HCT116 (cell line): ENCODE measurements around the gene HSF2BP. TPM values are rescaled to one million over a fixed set of nuclear protein-coding genes. Genes with fewer than 3 reads are reported as not detected.

Source experiments
- ATAC-seq: fragments of 200-7000 bp; cut with Tn5 transposase; 2 replicates; pipeline ENCODE4 v1.9.1; 2020; ENCODE audit warnings: mild to moderate bottlenecking, moderate library complexity
- BruUV-seq: library from RNA; stranded (reverse); fragments of 400-500 nt; replicated peaks from 2 replicates; lab custom pipeline; 2021; lab: Mats Ljungman, UMichigan
- CTCF ChIA-PET: fragments of 300-600 bp; sonication (Branson Sonifier 250); formaldehyde crosslinking; loops from one replicate; lab custom pipeline; 2021; ENCODE audit warnings: antibody characterized with exemption; lab: Charles Lee
- POLR2A ChIA-PET: fragments of 300-600, 350-600 bp; sonication (Branson Sonifier 250); formaldehyde crosslinking; loops from one replicate; lab custom pipeline; 2021; ENCODE audit warnings: antibody characterized with exemption; lab: Charles Lee
- RAD21 ChIA-PET, 2 experiments: fragments of 300-600 bp; sonication (Branson Sonifier 250); formaldehyde crosslinking; loops; one replicate each; lab custom pipeline; 2023; ENCODE audit warnings: low total read pairs in 2 of 2; ENCODE audit not compliant: uncharacterized antibody in 2 of 2, unreplicated experiment in 2 of 2, low non-redundant PET in 1 of 2; lab: Charles Lee
- DNase-seq: peaks from one replicate; pipeline ENCODE4 v3.0.0-alpha.2; 2010; ENCODE audit warnings: low read depth, low spot score
- H2AFZ ChIP-seq: fragments of 200-600 bp; shearing (Covaris generic), sonication (generic); 2 replicates; pipeline ENCODE4 v1.6.1; 2017; ENCODE audit warnings: low read depth, mixed run types, mixed read lengths, antibody characterized with exemption, low read length; ENCODE audit not compliant: poor library complexity, severe bottlenecking
- H3K27ac ChIP-seq: 2 replicates; pipeline ENCODE4 v1.5.1; 2012; ENCODE audit warnings: low read depth, low read length
- H3K27me3 ChIP-seq: fragments of 200-600 bp; sonication (generic); 2 replicates; pipeline ENCODE4 v1.6.1; 2016; ENCODE audit warnings: mixed run types, low read length, mixed read lengths; ENCODE audit not compliant: insufficient read depth
- H3K36me3 ChIP-seq, 2 experiments: fragments of 200-500 bp in 1 of 2; fragments of 200-600 bp in 1 of 2; sonication (Bioruptor generic) in 1 of 2; sonication (generic) in 1 of 2; 2 replicates each; pipeline versions ENCODE4 v1.5.1 to v1.6.1; 2014 to 2016; ENCODE audit warnings: low read length in 2 of 2, inconsistent platforms in 1 of 2, mixed read lengths in 1 of 2, mixed run types in 1 of 2; ENCODE audit not compliant: insufficient read depth in 2 of 2, control insufficient read depth in 1 of 2
- H3K4me1 ChIP-seq, 2 experiments: fragments of 200-600 bp in 1 of 2; sonication (generic) in 1 of 2; 2 replicates each; pipeline versions ENCODE4 v1.5.1 to v1.6.1; 2012 to 2017; ENCODE audit warnings: low read length in 2 of 2, inconsistent platforms in 1 of 2, mild to moderate bottlenecking in 1 of 2, mixed read lengths in 1 of 2, mixed run types in 1 of 2, moderate library complexity in 1 of 2; ENCODE audit not compliant: insufficient read depth in 2 of 2, control insufficient read depth in 1 of 2
- H3K4me2 ChIP-seq: fragments of 200-600 bp; sonication (generic); 2 replicates; pipeline ENCODE4 v1.6.1; 2017; ENCODE audit warnings: mixed run types, low read length, mixed read lengths
- H3K4me3 ChIP-seq, 2 experiments: fragments of 200-600 bp in 1 of 2; sonication (generic) in 1 of 2; replicated peaks in 1 of 2; 2 replicates each; pipeline ENCODE4 v1.5.1; 2011 to 2016; ENCODE audit warnings: low read length in 2 of 2, control low read depth in 1 of 2, low read depth in 1 of 2, mild to moderate bottlenecking in 1 of 2, mixed read lengths in 1 of 2, mixed run types in 1 of 2
- H3K79me2 ChIP-seq: fragments of 200-600 bp; sonication (generic); 2 replicates; pipeline ENCODE4 v1.6.1; 2017; ENCODE audit warnings: mild to moderate bottlenecking, mixed run types, low read length, moderate library complexity, mixed read lengths; ENCODE audit not compliant: insufficient read depth
- H3K9ac ChIP-seq: fragments of 200-600 bp; sonication (generic); 2 replicates; pipeline ENCODE4 v1.6.1; 2016; ENCODE audit warnings: low read length, mixed read lengths
- H3K9me2 ChIP-seq: fragments of 200-600 bp; sonication (generic), shearing (Covaris generic); 2 replicates; pipeline ENCODE4 v1.6.1; 2017; ENCODE audit warnings: mixed run types, mild to moderate bottlenecking, moderate library complexity; ENCODE audit not compliant: insufficient read depth
- H3K9me3 ChIP-seq, 2 experiments: fragments of 200-500 bp in 1 of 2; fragments of 200-600 bp in 1 of 2; sonication (Bioruptor generic) in 1 of 2; sonication (generic) in 1 of 2; 2 replicates each; pipeline ENCODE4 v1.6.1; 2014 to 2017; ENCODE audit warnings: low read length in 2 of 2, mixed read lengths in 2 of 2, inconsistent platforms in 1 of 2, low read depth in 1 of 2, mild to moderate bottlenecking in 1 of 2, mixed run types in 1 of 2, moderate library complexity in 1 of 2; ENCODE audit not compliant: control insufficient read depth in 1 of 2, insufficient read depth in 1 of 2
- H4K20me1 ChIP-seq: fragments of 200-600 bp; sonication (generic), shearing (Covaris generic); 2 replicates; pipeline ENCODE4 v1.6.1; 2017; ENCODE audit warnings: mixed run types, mild to moderate bottlenecking, moderate library complexity; ENCODE audit not compliant: insufficient read depth
- CBX3 ChIP-seq: IDR thresholded peaks from 2 replicates; pipeline ENCODE4 v1.6.1; 2012; ENCODE audit warnings: low read depth
- CEBPB ChIP-seq: IDR thresholded peaks from 2 replicates; pipeline ENCODE4 v1.6.1; 2012; ENCODE audit warnings: low read depth
- ELF1 ChIP-seq: IDR thresholded peaks from 2 replicates; pipeline ENCODE4 v1.6.1; 2012; ENCODE audit warnings: low read depth, borderline replicate concordance
- FOSL1 ChIP-seq: IDR thresholded peaks from 2 replicates; pipeline ENCODE4 v1.6.1; 2012; ENCODE audit warnings: low read depth
- JUND ChIP-seq: IDR thresholded peaks from 2 replicates; pipeline ENCODE4 v1.6.1; 2012
- POLR2AphosphoS5 ChIP-seq: IDR thresholded peaks from 2 replicates; pipeline ENCODE4 v1.6.1; 2011; ENCODE audit warnings: mild to moderate bottlenecking, low read depth, low read length, moderate library complexity
- RAD21 ChIP-seq: IDR thresholded peaks from 2 replicates; pipeline ENCODE4 v1.6.1; 2012; ENCODE audit warnings: low read depth, mild to moderate bottlenecking
- REST ChIP-seq: IDR thresholded peaks from 2 replicates; pipeline ENCODE4 v1.6.1; 2012; ENCODE audit warnings: low read depth
- SIN3A ChIP-seq: IDR thresholded peaks from 2 replicates; pipeline ENCODE4 v1.6.1; 2012; ENCODE audit warnings: low read depth
- SP1 ChIP-seq: IDR thresholded peaks from 2 replicates; pipeline ENCODE4 v1.6.1; 2012; ENCODE audit warnings: low read depth
- TCF7L2 ChIP-seq: IDR thresholded peaks from 2 replicates; pipeline ENCODE4 v1.7.0; 2011; ENCODE audit warnings: borderline replicate concordance, inconsistent platforms; ENCODE audit not compliant: insufficient read depth, insufficient read length; ENCODE audit errors: extremely low read depth
- YY1 ChIP-seq: IDR thresholded peaks from 2 replicates; pipeline ENCODE4 v1.6.1; 2011; ENCODE audit warnings: low read length, low read depth, moderate library complexity, mild to moderate bottlenecking; ENCODE audit not compliant: insufficient replicate concordance; ENCODE audit errors: extremely low read depth
- ZNF274 ChIP-seq: fragments of 200-500 bp; sonication (Bioruptor generic); IDR thresholded peaks from 2 replicates; pipeline ENCODE4 v1.6.1; 2014; ENCODE audit warnings: mild to moderate bottlenecking, low read depth, low read length, inconsistent platforms
- intact Hi-C: fragments of 100-400 bp; cut with micrococcal nuclease; formaldehyde crosslinking; loops from 2 replicates; pipeline ENCODE4 v1.10.0; 2022
- total RNA-seq: library from RNA; stranded (reverse); gene quantifications from one replicate; pipeline ENCODE4 v1.2.1, GENCODE V29; 2021; ENCODE audit not compliant: unreplicated experiment
- TF ChIP-seq, protein P1 (sequence below): IDR thresholded peaks from 2 replicates; pipeline ENCODE4 v1.6.1; 2011; ENCODE audit warnings: mild to moderate bottlenecking, low read length, moderate library complexity; ENCODE audit not compliant: insufficient replicate concordance; ENCODE audit errors: extremely low read depth
- TF ChIP-seq, protein P2 (sequence below), 3 experiments: fragments of 200-600 bp in 1 of 3; sonication (generic) in 1 of 3; IDR thresholded peaks in 2 of 3; conservative IDR thresholded peaks in 1 of 3; 2 replicates each; pipeline ENCODE4 v1.5.1; 2012 to 2017; ENCODE audit warnings: low read depth in 2 of 3, low read length in 2 of 3, antibody characterized with exemption in 1 of 3, borderline replicate concordance in 1 of 3, control low read depth in 1 of 3, mild to moderate bottlenecking in 1 of 3, mixed read lengths in 1 of 3, mixed run types in 1 of 3, moderate library complexity in 1 of 3; ENCODE audit not compliant: insufficient read depth in 1 of 3
- TF ChIP-seq, protein P3 (sequence below): IDR thresholded peaks from 2 replicates; pipeline ENCODE4 v1.6.1; 2012

Gene HSF2BP
- total RNA-seq, 1 experiment from 2014 or later = 0.59 TPM

- H3K9me2 ChIP-seq = no peaks in the 10 kb centered on the region
- CTCF ChIA-PET = no interaction called here
- H3K36me3 ChIP-seq = no peaks in the 10 kb centered on the region
- no peak overlapping the region for H2AFZ ChIP-seq
- POLR2A ChIA-PET = no interaction called here
- H3K79me2 ChIP-seq = no peaks in the 10 kb centered on the region
- intact Hi-C loops = no loop called here
- no peaks in the 10 kb centered on the region for H3K27me3 ChIP-seq
- H3K4me2 ChIP-seq = no peak overlapping the region
- H3K9me3 ChIP-seq = no peaks in the 10 kb centered on the region; a peak in 1 of 4 replicates
- H3K4me1 ChIP-seq = no peaks in the 10 kb centered on the region
- BruUV-seq = no TSS peak
- no peaks in the 10 kb centered on the region for H4K20me1 ChIP-seq
- no peak overlapping the region for H3K27ac ChIP-seq
- no peak for ATAC-seq
- H3K9ac ChIP-seq = no peak overlapping the region
- RAD21 ChIA-PET = no interaction called here
- no peak for TF ChIP-seq FOSL1
- TF ChIP-seq, protein P1, sequence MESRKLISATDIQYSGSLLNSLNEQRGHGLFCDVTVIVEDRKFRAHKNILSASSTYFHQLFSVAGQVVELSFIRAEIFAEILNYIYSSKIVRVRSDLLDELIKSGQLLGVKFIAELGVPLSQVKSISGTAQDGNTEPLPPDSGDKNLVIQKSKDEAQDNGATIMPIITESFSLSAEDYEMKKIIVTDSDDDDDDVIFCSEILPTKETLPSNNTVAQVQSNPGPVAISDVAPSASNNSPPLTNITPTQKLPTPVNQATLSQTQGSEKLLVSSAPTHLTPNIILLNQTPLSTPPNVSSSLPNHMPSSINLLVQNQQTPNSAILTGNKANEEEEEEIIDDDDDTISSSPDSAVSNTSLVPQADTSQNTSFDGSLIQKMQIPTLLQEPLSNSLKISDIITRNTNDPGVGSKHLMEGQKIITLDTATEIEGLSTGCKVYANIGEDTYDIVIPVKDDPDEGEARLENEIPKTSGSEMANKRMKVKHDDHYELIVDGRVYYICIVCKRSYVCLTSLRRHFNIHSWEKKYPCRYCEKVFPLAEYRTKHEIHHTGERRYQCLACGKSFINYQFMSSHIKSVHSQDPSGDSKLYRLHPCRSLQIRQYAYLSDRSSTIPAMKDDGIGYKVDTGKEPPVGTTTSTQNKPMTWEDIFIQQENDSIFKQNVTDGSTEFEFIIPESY = no peak
- no peak for TF ChIP-seq JUND
- TF ChIP-seq ELF1 = no peak
- TF ChIP-seq TCF7L2 = no peak
- TF ChIP-seq, protein P2, sequence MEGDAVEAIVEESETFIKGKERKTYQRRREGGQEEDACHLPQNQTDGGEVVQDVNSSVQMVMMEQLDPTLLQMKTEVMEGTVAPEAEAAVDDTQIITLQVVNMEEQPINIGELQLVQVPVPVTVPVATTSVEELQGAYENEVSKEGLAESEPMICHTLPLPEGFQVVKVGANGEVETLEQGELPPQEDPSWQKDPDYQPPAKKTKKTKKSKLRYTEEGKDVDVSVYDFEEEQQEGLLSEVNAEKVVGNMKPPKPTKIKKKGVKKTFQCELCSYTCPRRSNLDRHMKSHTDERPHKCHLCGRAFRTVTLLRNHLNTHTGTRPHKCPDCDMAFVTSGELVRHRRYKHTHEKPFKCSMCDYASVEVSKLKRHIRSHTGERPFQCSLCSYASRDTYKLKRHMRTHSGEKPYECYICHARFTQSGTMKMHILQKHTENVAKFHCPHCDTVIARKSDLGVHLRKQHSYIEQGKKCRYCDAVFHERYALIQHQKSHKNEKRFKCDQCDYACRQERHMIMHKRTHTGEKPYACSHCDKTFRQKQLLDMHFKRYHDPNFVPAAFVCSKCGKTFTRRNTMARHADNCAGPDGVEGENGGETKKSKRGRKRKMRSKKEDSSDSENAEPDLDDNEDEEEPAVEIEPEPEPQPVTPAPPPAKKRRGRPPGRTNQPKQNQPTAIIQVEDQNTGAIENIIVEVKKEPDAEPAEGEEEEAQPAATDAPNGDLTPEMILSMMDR (IDR thresholded peaks at IDR 0.05 in 2 of 3, conservative IDR thresholded peaks at IDR 0.05 in 1 of 3; ENCODE audit: borderline replicate concordance in 1 of 3, insufficient read depth in 1 of 3, low read depth in 2 of 3, low read length in 2 of 3) = no peak
- TF ChIP-seq REST = no peak
- no peak for TF ChIP-seq ZNF274
- no peak for TF ChIP-seq CBX3
- no peak for TF ChIP-seq SIN3A
- TF ChIP-seq CEBPB = no peak
- no peak for TF ChIP-seq RAD21
- no peak for TF ChIP-seq POLR2AphosphoS5
- TF ChIP-seq, protein P3, sequence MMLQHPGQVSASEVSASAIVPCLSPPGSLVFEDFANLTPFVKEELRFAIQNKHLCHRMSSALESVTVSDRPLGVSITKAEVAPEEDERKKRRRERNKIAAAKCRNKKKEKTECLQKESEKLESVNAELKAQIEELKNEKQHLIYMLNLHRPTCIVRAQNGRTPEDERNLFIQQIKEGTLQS = no peak
- TF ChIP-seq SP1 = no peak
- TF ChIP-seq YY1 = no peak
- H3K4me3 ChIP-seq = no peak overlapping the region
- no peak for DNase-seq
These were observed 27.7 kb downstream of the HSF2BP start for GRCh38 chr21:43631411-43632107.
